ENCODE data around the gene LY86.

GRCh38 chr6:6703699-6704098 is 115.2 kb downstream of the LY86 start:
- TF ChIP-seq, protein P1, sequence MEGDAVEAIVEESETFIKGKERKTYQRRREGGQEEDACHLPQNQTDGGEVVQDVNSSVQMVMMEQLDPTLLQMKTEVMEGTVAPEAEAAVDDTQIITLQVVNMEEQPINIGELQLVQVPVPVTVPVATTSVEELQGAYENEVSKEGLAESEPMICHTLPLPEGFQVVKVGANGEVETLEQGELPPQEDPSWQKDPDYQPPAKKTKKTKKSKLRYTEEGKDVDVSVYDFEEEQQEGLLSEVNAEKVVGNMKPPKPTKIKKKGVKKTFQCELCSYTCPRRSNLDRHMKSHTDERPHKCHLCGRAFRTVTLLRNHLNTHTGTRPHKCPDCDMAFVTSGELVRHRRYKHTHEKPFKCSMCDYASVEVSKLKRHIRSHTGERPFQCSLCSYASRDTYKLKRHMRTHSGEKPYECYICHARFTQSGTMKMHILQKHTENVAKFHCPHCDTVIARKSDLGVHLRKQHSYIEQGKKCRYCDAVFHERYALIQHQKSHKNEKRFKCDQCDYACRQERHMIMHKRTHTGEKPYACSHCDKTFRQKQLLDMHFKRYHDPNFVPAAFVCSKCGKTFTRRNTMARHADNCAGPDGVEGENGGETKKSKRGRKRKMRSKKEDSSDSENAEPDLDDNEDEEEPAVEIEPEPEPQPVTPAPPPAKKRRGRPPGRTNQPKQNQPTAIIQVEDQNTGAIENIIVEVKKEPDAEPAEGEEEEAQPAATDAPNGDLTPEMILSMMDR (IDR thresholded peaks at IDR 0.05; ENCODE audit: insufficient read depth, low read length, poor library complexity, severe bottlenecking) = no peak
- TF ChIP-seq EZH2phosphoT487 (conservative IDR thresholded peaks at IDR 0.05; ENCODE audit: low read length) = no peak

Measured in SU-DHL-6 (cell line).